CD4-positive, alpha-beta T cell (primary cell): Measurements from ENCODE around the gene FBL. TPM values are rescaled to one million over a fixed set of nuclear protein-coding genes. Genes with fewer than 3 reads are reported as not detected.
A peak's percentile ranks its signal among the peaks of the same experiment; 100 is the strongest.

ENCODE experiments used
- ATAC-seq: fragments of 200-7000 bp; cut with Tn5 transposase; one replicate; pipeline ENCODE4 v1.10.0; 2022; ENCODE audit warnings: mild to moderate bottlenecking; ENCODE audit not compliant: poor library complexity
- CTCF ChIA-PET: fragments of 350-600 bp; sonication (Branson Sonifier 250); formaldehyde crosslinking; loops from one replicate; lab custom pipeline; 2021; ENCODE audit warnings: antibody characterized with exemption, inconsistent platforms; lab: Charles Lee
- POLR2A ChIA-PET: fragments of 350-600 bp; sonication (Branson Sonifier 250); formaldehyde crosslinking; loops from one replicate; lab custom pipeline; 2021; ENCODE audit warnings: antibody characterized with exemption, inconsistent platforms; lab: Charles Lee
- DNase-seq, 14 experiments: peaks; one replicate each; pipeline ENCODE4 v3.0.0-alpha.2; 2013 to 2020; ENCODE audit warnings: mixed read lengths in 2 of 14
- H3K27ac ChIP-seq, 2 donors: one replicate each; pipeline versions ENCODE4 v1.5.1 to v1.7.0; 2013; ENCODE audit warnings: low read length in 2 of 2, low read depth in 1 of 2, mild to moderate bottlenecking in 1 of 2
- H3K27me3 ChIP-seq, 2 experiments: 1 replicate in 1 of 2; 2 replicates in 1 of 2; pipeline versions ENCODE4 v1.6.1 to v1.7.0; 2013; ENCODE audit warnings: low read length in 2 of 2, control low read depth in 1 of 2, mild to moderate bottlenecking in 1 of 2, moderate library complexity in 1 of 2; ENCODE audit not compliant: insufficient read depth in 2 of 2, control insufficient read depth in 1 of 2
- H3K36me3 ChIP-seq: one replicate; pipeline ENCODE4 v1.6.1; 2013; ENCODE audit warnings: low read length, control low read depth; ENCODE audit not compliant: insufficient read depth
- H3K4me1 ChIP-seq: one replicate; pipeline ENCODE4 v1.6.1; 2013; ENCODE audit warnings: low read length, control low read depth; ENCODE audit not compliant: insufficient read depth
- H3K4me3 ChIP-seq: one replicate; pipeline ENCODE4 v1.5.1; 2013; ENCODE audit warnings: mild to moderate bottlenecking, low read length, moderate library complexity
- H3K9me3 ChIP-seq, 2 experiments: 1 replicate in 1 of 2; 2 replicates in 1 of 2; pipeline versions ENCODE4 v1.6.1 to v1.7.0; 2013; ENCODE audit warnings: low read length in 2 of 2, mild to moderate bottlenecking in 2 of 2, control low read depth in 1 of 2, moderate library complexity in 1 of 2; ENCODE audit not compliant: control insufficient read depth in 1 of 2, insufficient read depth in 1 of 2
- H3K27ac Mint-ChIP-seq: one replicate; pipeline ENCODE4 v1.8.0; 2020; ENCODE audit warnings: mixed read lengths
- H3K27me3 Mint-ChIP-seq: one replicate; pipeline ENCODE4 v1.8.0; 2021; ENCODE audit warnings: mixed read lengths
- H3K36me3 Mint-ChIP-seq: one replicate; pipeline ENCODE4 v1.8.0; 2021; ENCODE audit warnings: low read depth, mixed read lengths
- H3K4me1 Mint-ChIP-seq: one replicate; pipeline ENCODE4 v1.8.0; 2021; ENCODE audit warnings: low read depth, mixed read lengths
- H3K4me3 Mint-ChIP-seq: one replicate; pipeline ENCODE4 v1.8.0; 2020; ENCODE audit warnings: mild to moderate bottlenecking, mixed read lengths
- H3K9me3 Mint-ChIP-seq: one replicate; pipeline ENCODE4 v1.8.0; 2020; ENCODE audit warnings: mixed read lengths
- intact Hi-C, 2 experiments: fragments of 100-400 bp; cut with DNase I in 1 of 2; cut with micrococcal nuclease in 1 of 2; formaldehyde crosslinking; loops; one replicate each; pipeline versions ENCODE4 v1.15.1 to v1.9.0; 2023 to 2025; cut with DNase I, micrococcal nuclease
- total RNA-seq, 174 experiments: library from RNA in 2 of 174; stranded (reverse) in 2 of 174; gene quantifications; one replicate each; pipeline ENCODE4 v1.2.3 and lab custom pipeline; 2021 to 2026
- TF ChIP-seq, protein P1 (sequence below): fragments of 200-600 bp; IDR thresholded peaks from one replicate; pipeline ENCODE4 v1.8.0; 2022; ENCODE audit warnings: antibody characterized with exemption, mild to moderate bottlenecking

FBL gene
- total RNA-seq, 2 experiments from 2014 or later, result 267 to 287 TPM

DNA sequence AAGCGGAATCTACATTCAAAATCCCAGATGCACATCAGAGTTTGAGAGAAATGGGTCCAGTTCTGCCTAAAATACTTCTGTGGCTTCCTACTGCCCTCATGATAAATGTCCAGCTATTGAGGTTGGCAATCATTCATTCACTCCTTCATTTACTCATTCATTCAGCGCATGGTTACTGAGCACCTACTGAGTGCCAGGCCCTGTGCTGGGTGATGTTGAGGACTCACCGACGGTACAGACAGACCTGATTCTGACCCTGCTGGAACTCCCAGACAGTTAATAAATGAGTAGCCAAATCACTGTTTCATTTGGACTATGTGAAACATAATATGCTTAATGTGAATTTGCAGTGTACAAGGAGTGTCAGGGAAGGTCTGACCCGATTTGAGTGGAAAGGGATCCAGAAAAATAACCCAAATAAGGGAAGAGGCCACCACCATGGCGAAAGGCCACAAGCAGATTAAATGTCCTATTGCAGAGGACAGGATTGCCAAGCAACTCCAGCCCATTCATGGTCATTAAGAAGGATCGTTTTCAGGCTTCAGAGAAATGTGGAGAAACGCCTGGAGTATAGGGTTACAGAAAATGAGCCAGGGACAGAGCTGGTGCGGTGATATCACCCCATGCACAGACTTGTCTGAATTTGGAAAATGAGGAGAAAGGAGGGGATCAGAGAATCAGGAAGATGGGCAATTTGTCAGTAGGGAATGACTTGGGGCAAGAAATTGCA, 32.8 kb downstream of the FBL start:
- no peaks in the 10 kb centered on the region for H3K9me3 Mint-ChIP-seq
- POLR2A ChIA-PET, result no interaction called here
- Histone ChIP-seq H3K27ac (no peak overlapping the region), H3K4me1 (no peaks in the 10 kb centered on the region), H3K36me3 (peaks cover 8% of the 10 kb centered on the region), H3K27me3 (no peaks in the 10 kb centered on the region), H3K9me3 (no peaks in the 10 kb centered on the region), H3K4me3 (no peak overlapping the region)
- no peak overlapping the region for H3K4me3 Mint-ChIP-seq
- DNase-seq (peak in 1 of 14 experiments; percentile 5), ATAC-seq (no peak)
- H3K27ac Mint-ChIP-seq, result no peak overlapping the region
- no peaks in the 10 kb centered on the region for H3K27me3 Mint-ChIP-seq
- H3K4me1 Mint-ChIP-seq, result no peaks in the 10 kb centered on the region
- CTCF ChIA-PET, result no interaction called here
- intact Hi-C loops, result no loop called here
- TF ChIP-seq, protein P1, sequence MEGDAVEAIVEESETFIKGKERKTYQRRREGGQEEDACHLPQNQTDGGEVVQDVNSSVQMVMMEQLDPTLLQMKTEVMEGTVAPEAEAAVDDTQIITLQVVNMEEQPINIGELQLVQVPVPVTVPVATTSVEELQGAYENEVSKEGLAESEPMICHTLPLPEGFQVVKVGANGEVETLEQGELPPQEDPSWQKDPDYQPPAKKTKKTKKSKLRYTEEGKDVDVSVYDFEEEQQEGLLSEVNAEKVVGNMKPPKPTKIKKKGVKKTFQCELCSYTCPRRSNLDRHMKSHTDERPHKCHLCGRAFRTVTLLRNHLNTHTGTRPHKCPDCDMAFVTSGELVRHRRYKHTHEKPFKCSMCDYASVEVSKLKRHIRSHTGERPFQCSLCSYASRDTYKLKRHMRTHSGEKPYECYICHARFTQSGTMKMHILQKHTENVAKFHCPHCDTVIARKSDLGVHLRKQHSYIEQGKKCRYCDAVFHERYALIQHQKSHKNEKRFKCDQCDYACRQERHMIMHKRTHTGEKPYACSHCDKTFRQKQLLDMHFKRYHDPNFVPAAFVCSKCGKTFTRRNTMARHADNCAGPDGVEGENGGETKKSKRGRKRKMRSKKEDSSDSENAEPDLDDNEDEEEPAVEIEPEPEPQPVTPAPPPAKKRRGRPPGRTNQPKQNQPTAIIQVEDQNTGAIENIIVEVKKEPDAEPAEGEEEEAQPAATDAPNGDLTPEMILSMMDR, result no peak
- H3K36me3 Mint-ChIP-seq, result peaks cover 19% of the 10 kb centered on the region

DNA sequence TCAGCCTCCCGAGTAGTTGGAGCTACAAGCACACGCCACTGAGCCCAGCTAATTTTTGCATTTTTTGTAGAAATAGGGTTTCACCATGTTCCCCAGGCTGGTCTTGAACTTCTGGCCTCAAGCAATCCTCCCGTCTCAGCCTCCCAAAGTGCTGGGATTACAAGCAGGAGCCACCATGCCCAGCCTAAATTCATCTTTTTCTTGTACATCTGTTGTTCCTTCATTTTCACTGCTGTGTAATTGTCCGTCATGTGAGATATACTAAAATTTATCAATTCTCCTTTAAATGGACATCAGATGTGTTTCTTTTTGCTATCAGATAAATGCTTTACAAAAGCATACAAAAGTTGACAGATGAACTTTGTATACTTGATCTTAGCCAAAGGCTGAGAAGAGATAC, 35.1 kb downstream of the FBL start:
- Histone ChIP-seq H3K36me3 (peaks cover 2% of the 10 kb centered on the region), H3K27me3 (no peaks in the 10 kb centered on the region), H3K4me1 (no peaks in the 10 kb centered on the region), H3K9me3 (no peaks in the 10 kb centered on the region), H3K4me3 (no peak overlapping the region), H3K27ac (no peak overlapping the region)
- H3K27me3 Mint-ChIP-seq, result no peaks in the 10 kb centered on the region
- no peak overlapping the region for H3K4me3 Mint-ChIP-seq
- ChIA-PET POLR2A (no interaction called here), CTCF (no interaction called here)
- no peaks in the 10 kb centered on the region for H3K9me3 Mint-ChIP-seq
- intact Hi-C loops, result no loop called here
- no peak for ATAC-seq
- peaks cover 4% of the 10 kb centered on the region for H3K36me3 Mint-ChIP-seq
- DNase-seq, result no peak
- TF ChIP-seq, protein P1, result no peak
- no peaks in the 10 kb centered on the region for H3K4me1 Mint-ChIP-seq
- H3K27ac Mint-ChIP-seq, result no peak overlapping the region

DNA sequence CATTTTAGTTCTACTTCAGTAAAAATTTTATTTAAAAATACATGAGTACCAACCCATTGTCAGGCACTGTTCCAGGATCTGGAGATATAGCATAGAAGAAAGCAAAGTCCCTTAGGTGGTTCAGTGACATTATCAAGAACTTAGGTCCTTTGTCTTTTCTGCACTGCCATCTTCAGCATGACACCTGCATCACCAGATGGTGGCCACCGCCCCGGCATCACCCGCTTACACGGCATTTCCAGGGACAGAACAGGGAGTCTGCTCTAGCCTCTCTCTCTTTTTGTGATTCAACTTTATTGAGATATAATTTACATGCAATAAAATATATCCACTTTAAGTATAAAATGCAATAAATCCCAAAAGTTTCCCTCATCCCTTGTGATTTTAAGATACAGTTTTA, 35.8 kb downstream of the FBL start:
- Histone ChIP-seq H3K4me3 (no peak overlapping the region), H3K4me1 (no peaks in the 10 kb centered on the region), H3K27me3 (no peaks in the 10 kb centered on the region), H3K36me3 (no peaks in the 10 kb centered on the region), H3K27ac (no peak overlapping the region), H3K9me3 (no peaks in the 10 kb centered on the region)
- Mint-ChIP-seq H3K27ac (no peak overlapping the region), H3K27me3 (no peaks in the 10 kb centered on the region), H3K36me3 (no peaks in the 10 kb centered on the region), H3K9me3 (no peaks in the 10 kb centered on the region), H3K4me3 (no peak overlapping the region), H3K4me1 (no peaks in the 10 kb centered on the region)
- CTCF ChIA-PET, result no interaction called here
- intact Hi-C loops, result no loop called here
- POLR2A ChIA-PET, result no interaction called here
- TF ChIP-seq, protein P1, result no peak
- ATAC-seq (no peak), DNase-seq (no peak)
